Osteocyte (in vitro differentiated cells): ENCODE data around the gene ST3GAL3. TPM values are rescaled to one million over a fixed set of nuclear protein-coding genes. Genes with fewer than 3 reads are reported as not detected.

Experiments used
- DNase-seq: peaks from one replicate; pipeline ENCODE4 v3.0.0; 2021; ENCODE audit warnings: mixed read lengths; ENCODE audit not compliant: unreplicated experiment; ENCODE audit errors: extremely low spot score
- H3K27ac Mint-ChIP-seq: one replicate; pipeline ENCODE4 v1.8.0; 2021; ENCODE audit warnings: mild to moderate bottlenecking, mixed read lengths; ENCODE audit not compliant: unreplicated experiment
- H3K27me3 Mint-ChIP-seq: one replicate; pipeline ENCODE4 v1.8.0; 2021; ENCODE audit warnings: mixed read lengths; ENCODE audit not compliant: unreplicated experiment
- H3K36me3 Mint-ChIP-seq: one replicate; pipeline ENCODE4 v1.8.0; 2021; ENCODE audit warnings: mixed read lengths; ENCODE audit not compliant: unreplicated experiment
- H3K4me1 Mint-ChIP-seq: one replicate; pipeline ENCODE4 v1.8.0; 2021; ENCODE audit warnings: mixed read lengths; ENCODE audit not compliant: unreplicated experiment
- H3K4me3 Mint-ChIP-seq: one replicate; pipeline ENCODE4 v1.8.0; 2021; ENCODE audit warnings: mild to moderate bottlenecking, moderate library complexity, mixed read lengths; ENCODE audit not compliant: unreplicated experiment
- H3K9me3 Mint-ChIP-seq: one replicate; pipeline ENCODE4 v1.8.0; 2021; ENCODE audit warnings: mixed read lengths; ENCODE audit not compliant: unreplicated experiment
- CTCF ChIP-seq: fragments of 200-600 bp; sonication (generic); IDR thresholded peaks from 2 replicates; pipeline ENCODE4 v1.5.0; 2021; ENCODE audit warnings: antibody characterized with exemption, mild to moderate bottlenecking, moderate library complexity
- total RNA-seq: library from RNA; stranded (reverse); gene quantifications from 2 replicates; pipeline ENCODE4 v1.2.1, GENCODE V29; 2021

ST3GAL3 gene
- total RNA-seq, 1 donor from 2014 or later, result 26.4 TPM

DNA sequence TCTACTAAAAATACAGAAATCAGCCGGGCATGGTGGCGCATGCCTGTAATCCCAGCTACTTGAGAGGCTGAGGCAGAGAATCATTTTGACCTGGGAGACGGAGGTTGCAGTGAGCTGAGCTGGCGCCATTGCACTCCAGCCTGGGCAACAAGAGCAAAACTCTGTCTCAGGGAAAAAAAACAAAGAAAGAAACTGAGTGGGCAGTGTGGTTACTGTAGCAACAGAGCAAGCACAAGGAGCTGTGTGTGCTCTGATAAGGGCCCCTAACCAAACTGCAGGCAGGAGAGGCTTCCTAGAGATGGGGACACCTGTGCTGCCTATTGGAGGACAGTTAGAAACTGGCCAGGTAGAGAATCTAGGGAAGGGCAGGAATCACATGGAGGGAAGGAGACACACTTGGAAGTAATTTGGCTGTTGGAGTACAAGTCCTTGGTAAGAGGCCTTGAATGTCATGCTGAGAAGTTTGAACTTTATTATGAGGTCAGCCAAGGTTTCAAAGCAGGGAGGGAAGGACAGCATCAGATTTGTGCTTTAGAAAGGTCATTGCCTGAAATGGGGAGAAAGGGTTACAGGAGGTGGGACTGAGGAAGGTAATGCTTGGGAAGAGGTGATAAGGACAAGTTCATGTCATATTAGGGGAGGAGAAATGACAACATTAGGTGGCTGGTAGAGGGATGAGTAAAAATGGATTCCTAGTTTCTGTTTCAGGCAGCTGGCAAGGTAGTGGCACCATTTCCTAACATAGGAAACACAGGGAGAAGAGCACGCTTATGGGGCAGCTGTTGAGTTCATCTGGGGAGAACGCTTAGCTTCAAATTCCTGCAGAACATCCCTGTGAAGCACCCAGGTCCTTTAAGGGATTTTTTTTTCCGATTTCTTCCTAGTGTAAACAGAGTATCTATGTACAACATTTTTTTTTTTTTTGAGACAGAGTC is 157.0 kb downstream of the ST3GAL3 start:
- Mint-ChIP-seq H3K4me1 (peaks cover 43% of the 10 kb centered on the region), H3K36me3 (peaks cover 9% of the 10 kb centered on the region), H3K27me3 (no peaks in the 10 kb centered on the region), H3K4me3 (no peak overlapping the region), H3K9me3 (no peaks in the 10 kb centered on the region), H3K27ac (peak overlapping the region; percentile 2)
- DNase-seq, result no peak
- TF ChIP-seq CTCF, result no peak

DNA sequence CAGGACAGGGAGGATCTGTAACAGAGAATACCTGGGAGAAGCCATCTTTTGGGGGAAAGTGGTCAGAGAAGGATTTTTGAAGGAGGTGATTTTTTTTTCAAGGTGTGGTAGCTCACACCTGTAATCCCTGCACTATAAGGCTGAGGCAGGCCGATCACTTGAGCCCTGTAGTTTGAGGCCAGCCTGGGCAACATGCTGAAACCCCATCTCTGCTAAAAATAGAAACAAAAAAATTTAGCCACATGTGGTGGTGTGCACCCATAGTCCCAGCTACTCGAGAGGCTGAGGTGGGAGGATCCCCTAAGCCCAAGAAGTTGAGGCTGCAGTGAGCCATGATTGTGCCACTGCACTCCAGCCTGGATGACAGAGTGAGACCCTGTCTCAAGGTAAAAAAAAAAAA is 158.9 kb downstream of the ST3GAL3 start:
- TF ChIP-seq CTCF, result no peak
- Mint-ChIP-seq H3K27me3 (no peaks in the 10 kb centered on the region), H3K9me3 (no peaks in the 10 kb centered on the region), H3K4me1 (peaks cover 39% of the 10 kb centered on the region), H3K4me3 (no peak overlapping the region), H3K36me3 (peaks cover 9% of the 10 kb centered on the region), H3K27ac (peak overlapping the region; percentile 68)
- peak; percentile 15 for DNase-seq

DNA sequence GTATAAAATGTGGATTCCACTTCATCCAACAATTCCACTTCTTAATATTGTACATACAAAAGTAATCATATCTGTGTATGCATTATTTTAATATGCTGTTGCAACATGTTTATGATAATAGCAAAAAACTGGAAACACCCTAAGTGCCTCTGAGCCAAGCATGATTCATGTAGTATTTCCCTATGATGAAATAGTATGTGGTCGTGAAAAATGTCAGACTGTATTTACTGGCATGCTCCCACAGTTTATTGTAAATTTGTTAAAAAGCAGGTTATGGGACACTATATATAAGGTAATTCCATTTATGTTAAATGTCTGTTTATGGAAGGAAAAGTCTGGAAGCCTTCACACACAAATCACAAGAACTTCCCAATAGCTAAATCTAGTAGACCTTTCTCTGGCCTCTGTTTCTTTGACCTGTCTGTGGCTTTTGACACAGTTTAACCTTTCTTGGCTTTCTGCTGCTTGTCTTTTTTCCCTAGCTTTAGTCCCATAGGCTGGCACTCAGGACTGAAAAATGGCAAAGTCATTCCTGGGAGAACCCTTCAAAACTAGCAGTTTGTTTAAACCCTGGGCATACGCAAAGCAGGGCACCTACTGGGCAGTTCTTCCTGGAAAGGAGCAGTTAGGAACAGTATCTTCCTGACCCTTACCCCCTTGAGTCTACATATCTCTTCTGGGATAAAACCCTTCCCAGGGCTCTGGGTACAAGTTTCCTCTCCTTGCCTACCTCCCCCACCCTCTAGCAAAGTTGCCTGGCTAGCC is 160.8 kb downstream of the ST3GAL3 start:
- H3K4me3 Mint-ChIP-seq, result no peak overlapping the region
- no peaks in the 10 kb centered on the region for H3K9me3 Mint-ChIP-seq
- no peak for DNase-seq
- H3K36me3 Mint-ChIP-seq, result peaks cover 6% of the 10 kb centered on the region
- no peak for TF ChIP-seq CTCF
- peak overlapping the region; percentile 70 for H3K27ac Mint-ChIP-seq
- peaks cover 36% of the 10 kb centered on the region for H3K4me1 Mint-ChIP-seq
- H3K27me3 Mint-ChIP-seq, result no peaks in the 10 kb centered on the region

DNA sequence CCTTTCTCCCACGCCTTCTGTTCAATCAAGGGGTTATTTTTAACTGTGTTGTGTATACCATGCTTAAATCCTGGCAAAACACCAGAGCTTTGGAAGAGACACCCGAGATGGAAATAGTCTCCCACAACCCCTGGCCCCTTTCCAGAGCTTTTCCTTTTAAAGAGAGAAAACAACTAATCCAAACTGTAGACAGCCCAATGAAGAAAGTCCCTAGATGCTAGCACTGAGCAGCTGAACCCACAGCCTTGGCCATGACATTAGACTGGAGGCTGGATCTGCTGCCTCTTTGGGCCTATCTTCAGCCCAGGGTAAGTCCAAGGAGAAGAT is 161.4 kb downstream of the ST3GAL3 start:
- H3K4me3 Mint-ChIP-seq, result no peak overlapping the region
- no peaks in the 10 kb centered on the region for H3K27me3 Mint-ChIP-seq
- TF ChIP-seq CTCF, result no peak
- H3K36me3 Mint-ChIP-seq, result peaks cover 2% of the 10 kb centered on the region
- peak overlapping the region; percentile 70 for H3K27ac Mint-ChIP-seq
- H3K9me3 Mint-ChIP-seq, result no peaks in the 10 kb centered on the region
- peaks cover 36% of the 10 kb centered on the region for H3K4me1 Mint-ChIP-seq
- peak; percentile 77 for DNase-seq

GRCh38 chr1:43870306-43870705 is 163.0 kb downstream of the ST3GAL3 start:
- Mint-ChIP-seq H3K4me1 (peaks cover 25% of the 10 kb centered on the region), H3K4me3 (no peak overlapping the region), H3K27ac (no peak overlapping the region), H3K27me3 (no peaks in the 10 kb centered on the region), H3K36me3 (peaks cover 2% of the 10 kb centered on the region), H3K9me3 (no peaks in the 10 kb centered on the region)
- DNase-seq, result peak; percentile 70
- TF ChIP-seq CTCF, result no peak
